Measurements from ENCODE around the gene ZFC3H1. TPM values are rescaled to one million over a fixed set of nuclear protein-coding genes. Genes with fewer than 3 reads are reported as not detected.
"Not testable (repeated sequence)": the region's sequence is repeated elsewhere in the genome, so short reads cannot be mapped to it uniquely, and the experiment has no call there.

ZFC3H1 gene
- total RNA-seq, 1 experiment from 2014 or later: 9.3 TPM

DNA sequence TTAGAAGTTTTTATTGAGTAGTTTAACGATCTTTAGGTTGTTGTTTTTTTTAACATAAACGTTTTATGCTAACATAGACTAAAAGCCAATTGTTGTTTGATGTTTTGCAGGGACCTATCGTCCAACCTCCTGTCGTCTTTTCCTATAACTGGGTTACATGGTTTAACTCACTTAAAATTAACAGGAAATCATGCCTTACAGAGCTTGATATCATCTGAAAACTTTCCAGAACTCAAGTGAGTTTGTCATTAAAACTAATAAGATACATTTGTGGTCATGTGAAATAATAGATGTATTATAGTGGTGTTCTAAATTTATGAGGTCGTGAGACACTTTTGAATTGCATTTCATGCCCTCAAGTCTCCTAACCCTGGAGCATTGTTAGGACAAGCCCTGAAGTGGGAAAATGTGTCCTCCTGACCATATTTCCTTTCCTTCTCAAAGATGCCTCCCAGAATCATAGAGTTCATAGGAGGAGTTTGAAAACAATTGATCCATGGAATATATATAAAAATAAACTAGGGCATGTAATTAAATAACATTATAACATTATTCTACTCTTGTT, 84.9 kb downstream of the ZFC3H1 start:
- no peak for DNase-seq (ENCODE audit: low read depth)

- DNase-seq (ENCODE audit: low read depth): no peak
Measured at GRCh38 chr12:71576496-71576895, 87.2 kb downstream of the ZFC3H1 start.

DNA sequence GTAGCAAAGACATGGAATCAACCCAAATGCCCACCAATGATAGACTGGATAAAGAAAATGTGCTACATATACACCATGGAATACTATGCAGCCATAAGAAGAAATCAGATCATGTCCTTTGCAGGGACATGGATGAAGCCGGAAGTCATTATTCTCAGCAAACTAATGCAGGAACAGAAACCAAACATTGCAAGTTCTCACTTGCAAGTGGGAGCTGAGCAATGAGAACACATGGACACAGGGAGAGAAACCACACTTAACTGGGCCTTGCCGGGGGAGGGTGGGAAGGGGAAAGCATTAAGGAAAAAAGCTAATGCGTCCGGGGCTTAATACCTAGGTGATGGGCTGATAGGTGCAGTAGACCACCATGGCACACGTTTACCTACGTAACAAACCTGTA, 93.8 kb downstream of the ZFC3H1 start:
- not testable (repeated sequence) for DNase-seq (ENCODE audit: low read depth)

DNA sequence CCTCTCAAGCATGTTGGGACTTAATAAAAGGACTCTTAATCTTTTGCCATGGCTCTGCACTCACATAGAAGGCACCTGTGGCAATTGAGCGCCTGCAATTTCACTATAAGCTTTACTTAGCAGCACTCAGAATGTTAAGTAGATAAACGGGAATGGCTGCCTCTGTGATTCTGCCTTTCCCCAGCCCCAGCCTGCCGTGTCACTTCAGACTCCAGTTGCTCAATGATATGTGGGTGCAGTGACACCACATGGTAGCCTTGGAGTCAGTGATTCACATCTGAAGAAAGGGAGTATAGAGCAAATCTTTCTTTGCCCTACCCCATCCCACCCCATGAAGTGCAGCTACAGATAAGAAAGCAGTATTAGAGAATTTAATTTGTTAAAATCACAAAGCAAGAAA, 96.1 kb downstream of the ZFC3H1 start:
- no peak for DNase-seq (ENCODE audit: low read depth)

- DNase-seq (ENCODE audit: low read depth): no peak
Measured at GRCh38 chr12:71566655-71567054, 97.0 kb downstream of the ZFC3H1 start.

DNA sequence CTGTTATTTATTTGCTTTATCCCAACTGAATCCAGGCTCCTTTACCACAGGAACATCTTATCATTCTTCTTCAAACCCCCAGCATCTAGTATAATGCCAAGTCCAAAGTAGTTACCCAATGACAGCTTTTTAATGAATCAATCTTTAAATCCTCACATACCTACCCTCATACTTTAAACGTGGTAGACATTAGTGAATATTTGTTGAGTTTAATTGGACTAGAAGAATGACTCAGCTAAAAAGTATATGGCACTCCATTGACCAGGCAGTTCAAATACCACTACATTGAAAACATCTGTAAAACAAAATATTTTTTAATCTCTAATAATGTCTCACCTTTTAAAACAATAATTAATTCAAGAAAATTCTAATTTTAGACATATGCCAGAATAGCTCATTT, 98.1 kb downstream of the ZFC3H1 start:
- DNase-seq (ENCODE audit: low read depth): no peak

DNA sequence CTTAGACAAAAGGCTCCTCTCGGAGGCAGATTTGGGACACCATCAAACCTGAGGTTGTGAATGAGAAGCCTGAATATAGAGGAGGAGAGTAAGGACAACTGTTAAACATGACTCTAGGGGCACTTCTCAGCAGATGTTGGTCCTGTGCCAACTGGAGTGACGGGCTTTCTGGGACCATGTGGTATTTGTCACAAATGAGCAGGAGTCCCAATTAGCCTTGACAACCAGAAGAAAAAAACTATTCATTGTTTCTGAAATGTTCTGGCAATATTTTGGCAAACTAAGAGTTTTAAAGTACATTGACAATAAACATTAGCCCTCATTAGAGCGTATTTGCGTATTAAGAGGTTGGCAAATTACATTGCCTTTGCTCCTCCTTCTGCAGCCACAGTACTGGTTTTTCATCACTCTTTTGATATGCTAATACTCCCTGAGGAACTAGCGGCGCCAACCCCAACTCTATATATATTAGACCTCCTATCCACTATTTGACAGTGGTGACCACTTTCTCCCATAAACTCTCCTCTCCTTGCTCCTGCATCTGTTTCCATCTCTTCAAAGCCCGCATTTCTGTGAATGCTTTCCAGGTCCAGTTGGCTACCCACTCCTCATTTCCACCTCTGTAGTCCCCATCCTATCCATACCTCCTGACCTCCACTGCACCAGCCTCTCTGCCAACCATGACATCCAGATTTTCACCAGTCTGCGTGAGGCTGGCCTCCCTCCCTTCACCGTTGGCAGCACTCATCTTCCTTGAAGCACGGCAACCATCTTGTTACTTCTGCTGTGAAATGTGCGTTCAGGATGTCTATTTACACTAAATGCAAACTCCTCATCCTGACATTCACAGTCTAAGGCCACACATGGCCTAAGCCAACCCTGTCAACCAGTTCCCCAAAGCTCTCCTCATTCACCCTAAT, 100.7 kb downstream of the ZFC3H1 start:
- DNase-seq (ENCODE audit: low read depth): no peak

Small RNA genes lying within 50 kb of the gene (small RNA-seq; reads per million reads assigned to genes)
- not detected for gene RF00560

Other genes starting within 250 kb of the ZFC3H1 start
- gene LGR5, start 224.1 kb downstream of the ZFC3H1 start, total RNA-seq (2014; rRNA removed; shearing (Covaris generic)): 0.10 TPM in 1 of 2 replicates, not detected in the other
- gene THAP2, start 453 bp upstream of the ZFC3H1 start, total RNA-seq (2014; rRNA removed; shearing (Covaris generic)): 3.9 and 4.2 TPM in 2 replicates
- gene TMEM19, start 22.2 kb upstream of the ZFC3H1 start, total RNA-seq (2014; rRNA removed; shearing (Covaris generic)): 41.8 and 55.8 TPM in 2 replicates
- gene RAB21, start 91.0 kb upstream of the ZFC3H1 start, total RNA-seq (2014; rRNA removed; shearing (Covaris generic)): 33.2 and 37.8 TPM in 2 replicates
- 12.5 and 17.9 TPM in 2 replicates for gene TBC1D15, start 175.9 kb upstream of the ZFC3H1 start, total RNA-seq (2014; rRNA removed; shearing (Covaris generic))